Neural progenitor cell (in vitro differentiated cells): ENCODE results near the gene SLC9A5. TPM values are rescaled to one million over a fixed set of nuclear protein-coding genes. Genes with fewer than 3 reads are reported as not detected.
A peak's percentile ranks its signal among the peaks of the same experiment; 100 is the strongest.

Experiments used
- DNase-seq: peaks from one replicate; pipeline ENCODE4 v3.0.0-alpha.2; 2016; ENCODE audit warnings: low spot score
- H2AFZ ChIP-seq: fragments of 200-600 bp; sonication (generic); replicated peaks from 2 replicates; pipeline ENCODE4 v1.6.1; 2016; ENCODE audit warnings: antibody characterized with exemption
- H3F3A ChIP-seq: fragments of 200-600 bp; sonication (generic); 2 replicates; pipeline ENCODE4 v1.6.1; 2016; ENCODE audit warnings: antibody characterized with exemption, low read depth
- H3K27ac ChIP-seq: fragments of 200-600 bp; sonication (generic); 2 replicates; pipeline ENCODE4 v1.5.1; 2016; ENCODE audit warnings: mild to moderate bottlenecking
- H3K27me3 ChIP-seq: fragments of 200-600 bp; sonication (generic); 2 replicates; pipeline ENCODE4 v1.6.1; 2016; ENCODE audit warnings: mild to moderate bottlenecking, moderate library complexity
- H3K36me3 ChIP-seq: fragments of 200-600 bp; sonication (generic); 2 replicates; pipeline ENCODE4 v1.5.1; 2016
- H3K4me1 ChIP-seq: fragments of 200-600 bp; sonication (generic); 2 replicates; pipeline ENCODE4 v1.6.1; 2016; ENCODE audit warnings: mixed run types
- H3K4me2 ChIP-seq: fragments of 200-600 bp; sonication (generic); 2 replicates; pipeline ENCODE4 v1.6.1; 2016
- H3K4me3 ChIP-seq: fragments of 200-600 bp; sonication (generic); 2 replicates; pipeline ENCODE4 v1.5.1; 2016
- H3K79me2 ChIP-seq: fragments of 200-600 bp; sonication (generic); 2 replicates; pipeline ENCODE4 v1.6.1; 2016; ENCODE audit warnings: low read depth
- H3K9ac ChIP-seq: fragments of 200-600 bp; sonication (generic); 2 replicates; pipeline ENCODE4 v1.6.1; 2016
- H3K9me3 ChIP-seq: fragments of 200-600 bp; sonication (generic); 2 replicates; pipeline ENCODE4 v1.5.1; 2016; ENCODE audit warnings: low read depth
- H4K20me1 ChIP-seq: fragments of 200-600 bp; sonication (generic); 2 replicates; pipeline ENCODE4 v1.6.1; 2016; ENCODE audit warnings: low read depth
- H3K27ac Mint-ChIP-seq: 3 replicates; pipeline ENCODE4 v1.8.0; 2021; ENCODE audit warnings: mixed read lengths
- H3K27me3 Mint-ChIP-seq: 2 replicates; pipeline ENCODE4 v1.8.0; 2022; ENCODE audit warnings: low read depth, mild to moderate bottlenecking, inconsistent platforms, moderate library complexity, mixed read lengths; ENCODE audit not compliant: insufficient read depth
- H3K36me3 Mint-ChIP-seq: 3 replicates; pipeline ENCODE4 v1.8.0; 2021; ENCODE audit warnings: mixed read lengths
- H3K4me1 Mint-ChIP-seq: 3 replicates; pipeline ENCODE4 v1.8.0; 2021; ENCODE audit warnings: mixed read lengths
- H3K4me3 Mint-ChIP-seq: 3 replicates; pipeline ENCODE4 v1.8.0; 2021; ENCODE audit warnings: mild to moderate bottlenecking, moderate library complexity, mixed read lengths
- H3K9me3 Mint-ChIP-seq: 3 replicates; pipeline ENCODE4 v1.8.0; 2020; ENCODE audit warnings: mixed read lengths
- CTCF ChIP-seq: fragments of 200-600 bp; sonication (generic); IDR thresholded peaks from 2 replicates; pipeline ENCODE4 v1.5.1; 2017; ENCODE audit warnings: antibody characterized with exemption, mild to moderate bottlenecking
- EZH2 ChIP-seq: fragments of 200-600 bp; sonication (generic); IDR thresholded peaks from 2 replicates; pipeline ENCODE4 v1.6.1; 2017; ENCODE audit warnings: antibody characterized with exemption, mild to moderate bottlenecking, moderate library complexity
- EZH2phosphoT487 ChIP-seq: fragments of 200-600 bp; sonication (generic); IDR thresholded peaks from 2 replicates; pipeline ENCODE4 v1.6.1; 2017; ENCODE audit warnings: antibody characterized with exemption
- total RNA-seq: library from RNA; depleted of rRNA; stranded (reverse); fragments of >200 nt; gene quantifications from 2 replicates; pipeline ENCODE4 v1.2.3, GENCODE V29; 2015; ENCODE audit warnings: low replicate concordance

SLC9A5 gene
- total RNA-seq, 1 donor from 2014 or later, result 2.5 TPM

DNA sequence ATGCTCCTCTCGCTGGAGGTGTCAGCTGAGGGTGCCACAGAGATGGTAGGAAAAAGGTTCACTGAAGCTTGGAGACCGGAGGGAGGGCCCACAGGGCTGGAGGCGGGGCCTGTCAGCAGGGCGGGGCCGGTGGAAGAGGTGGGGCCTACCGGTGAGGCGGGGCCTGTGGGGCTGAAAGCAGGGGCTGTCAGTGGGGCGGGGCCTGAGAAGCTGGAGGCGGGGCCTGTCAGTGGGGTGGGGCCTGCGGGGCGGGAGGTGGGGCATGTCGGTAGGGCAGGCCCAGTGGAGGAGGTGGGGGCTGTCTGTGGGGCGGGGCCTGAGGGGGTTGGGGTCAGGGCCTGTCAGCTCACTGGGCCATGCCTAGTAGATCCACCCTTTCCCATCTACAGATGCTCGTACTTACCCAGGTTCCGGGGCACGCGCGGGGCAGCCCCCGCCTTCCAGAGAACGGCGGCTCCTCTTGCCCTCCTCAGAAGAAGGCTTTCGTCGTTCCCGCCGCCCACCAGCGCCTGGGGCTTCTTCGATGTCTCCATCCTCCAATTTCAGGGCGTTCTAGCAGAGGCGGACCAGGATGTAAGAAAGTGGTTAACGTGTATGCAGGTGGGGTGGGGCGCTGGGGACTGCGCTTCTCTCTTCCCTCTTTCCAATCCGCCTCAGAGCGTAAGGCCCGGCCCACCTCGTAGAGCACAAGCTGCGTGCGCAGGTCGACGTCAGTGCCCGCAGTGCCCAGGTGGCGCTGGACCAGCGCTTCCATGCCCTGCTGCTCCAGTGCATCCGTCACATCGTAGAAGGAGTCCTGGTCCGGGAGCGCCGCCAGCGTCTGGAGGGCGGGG lies 12.0 kb upstream of the SLC9A5 start:
- H3K36me3 ChIP-seq, result no peaks in the 10 kb centered on the region
- Mint-ChIP-seq H3K4me3 (peak overlapping the region; percentile 5), H3K27ac (no peak overlapping the region), H3K36me3 (no peaks in the 10 kb centered on the region), H3K27me3 (peaks cover 2% of the 10 kb centered on the region), H3K9me3 (no peaks in the 10 kb centered on the region), H3K4me1 (peaks cover 8% of the 10 kb centered on the region)
- H3K79me2 ChIP-seq, result no peaks in the 10 kb centered on the region
- no peaks in the 10 kb centered on the region for H3K9me3 ChIP-seq
- H3K27ac ChIP-seq, result no peak overlapping the region
- H3K4me3 ChIP-seq, result no peak overlapping the region
- no peak overlapping the region for H2AFZ ChIP-seq
- H3F3A ChIP-seq, result no peaks in the 10 kb centered on the region
- no peaks in the 10 kb centered on the region for H4K20me1 ChIP-seq
- DNase-seq, result peak; percentile 59
- no peak overlapping the region for H3K9ac ChIP-seq
- no peaks in the 10 kb centered on the region for H3K27me3 ChIP-seq
- no peaks in the 10 kb centered on the region for H3K4me1 ChIP-seq
- no peak for TF ChIP-seq CTCF
- TF ChIP-seq EZH2, result no peak
- no peak for TF ChIP-seq EZH2phosphoT487
- H3K4me2 ChIP-seq, result no peak overlapping the region

- Mint-ChIP-seq H3K27me3 (no peaks in the 10 kb centered on the region), H3K4me1 (peaks cover 8% of the 10 kb centered on the region), H3K27ac (no peak overlapping the region), H3K9me3 (no peaks in the 10 kb centered on the region), H3K4me3 (no peak overlapping the region), H3K36me3 (no peaks in the 10 kb centered on the region)
- H3K4me3 ChIP-seq, result no peak overlapping the region
- H3K27me3 ChIP-seq, result no peaks in the 10 kb centered on the region
- no peaks in the 10 kb centered on the region for H3F3A ChIP-seq
- H4K20me1 ChIP-seq, result no peaks in the 10 kb centered on the region
- no peaks in the 10 kb centered on the region for H3K9me3 ChIP-seq
- H2AFZ ChIP-seq, result no peak overlapping the region
- DNase-seq, result no peak
- no peak overlapping the region for H3K27ac ChIP-seq
- H3K4me1 ChIP-seq, result no peaks in the 10 kb centered on the region
- no peak for TF ChIP-seq EZH2phosphoT487
- TF ChIP-seq CTCF, result no peak
- TF ChIP-seq EZH2, result no peak
- no peaks in the 10 kb centered on the region for H3K79me2 ChIP-seq
- H3K36me3 ChIP-seq, result no peaks in the 10 kb centered on the region
- no peak overlapping the region for H3K9ac ChIP-seq
- no peak overlapping the region for H3K4me2 ChIP-seq
Measured at GRCh38 chr16:67237396-67238277, 11.1 kb upstream of the SLC9A5 start.

GRCh38 chr16:67238278-67238575 lies 10.6 kb upstream of the SLC9A5 start:
- H3K4me3 Mint-ChIP-seq, result no peak overlapping the region
- Histone ChIP-seq H2AFZ (no peak overlapping the region), H3K4me2 (no peak overlapping the region), H3K27ac (no peak overlapping the region), H3K36me3 (no peaks in the 10 kb centered on the region), H3K27me3 (no peaks in the 10 kb centered on the region), H4K20me1 (no peaks in the 10 kb centered on the region), H3K9me3 (no peaks in the 10 kb centered on the region), H3K4me3 (no peak overlapping the region), H3K9ac (no peak overlapping the region), H3K79me2 (no peaks in the 10 kb centered on the region), H3K4me1 (no peaks in the 10 kb centered on the region), H3F3A (no peaks in the 10 kb centered on the region)
- TF ChIP-seq EZH2phosphoT487 (no peak), CTCF (no peak)
- H3K36me3 Mint-ChIP-seq, result no peaks in the 10 kb centered on the region
- H3K9me3 Mint-ChIP-seq, result no peaks in the 10 kb centered on the region
- H3K4me1 Mint-ChIP-seq, result peaks cover 8% of the 10 kb centered on the region
- no peak for DNase-seq
- no peaks in the 10 kb centered on the region for H3K27me3 Mint-ChIP-seq
- H3K27ac Mint-ChIP-seq, result no peak overlapping the region
